HUES64 (cell line): ENCODE results near the gene ELL2. TPM values are rescaled to one million over a fixed set of nuclear protein-coding genes. Genes with fewer than 3 reads are reported as not detected.

Experiments used
- H3K27ac ChIP-seq: 2 replicates; pipeline ENCODE4 v1.7.0; 2013; ENCODE audit warnings: low read depth, low read length, inconsistent platforms
- H3K27me3 ChIP-seq: 2 replicates; pipeline ENCODE4 v1.6.1; 2013; ENCODE audit warnings: mild to moderate bottlenecking, low read length; ENCODE audit not compliant: insufficient read depth
- H3K36me3 ChIP-seq: 2 replicates; pipeline ENCODE4 v1.6.1; 2013; ENCODE audit warnings: mild to moderate bottlenecking, low read length; ENCODE audit not compliant: insufficient read depth
- H3K4me1 ChIP-seq: 2 replicates; pipeline ENCODE4 v1.6.1; 2013; ENCODE audit warnings: mild to moderate bottlenecking, low read length, moderate library complexity; ENCODE audit not compliant: insufficient read depth
- H3K4me3 ChIP-seq: 2 replicates; pipeline ENCODE4 v1.5.1; 2013; ENCODE audit warnings: mild to moderate bottlenecking, low read length, moderate library complexity
- H3K9ac ChIP-seq: 2 replicates; pipeline ENCODE4 v1.6.1; 2013; ENCODE audit warnings: mild to moderate bottlenecking, low read depth, low read length
- H3K9me3 ChIP-seq: 2 replicates; pipeline ENCODE4 v1.6.1; 2013; ENCODE audit warnings: low read depth, low read length; ENCODE audit not compliant: insufficient read depth
- WGBS: fragments of 150-250, 120-280 bp; methylation state at CpG from one replicate; pipeline ENCODE4 v1.1.7; 2013; ENCODE audit warnings: missing lambda C conversion rate; 5-methylcytosine and 5-hydroxymethylcytosine counted together
- polyA plus RNA-seq, 2 experiments: library from polyadenylated mRNA; stranded (reverse); fragments of 50-300 nt; gene quantifications; one replicate each; pipeline ENCODE4 v1.2.3, GENCODE V29; 2013

The ELL2 gene
- polyA plus RNA-seq (2013, experiment 1 of 2): 11.6 TPM
- 10.1 TPM for polyA plus RNA-seq (2013, experiment 2 of 2)

DNA sequence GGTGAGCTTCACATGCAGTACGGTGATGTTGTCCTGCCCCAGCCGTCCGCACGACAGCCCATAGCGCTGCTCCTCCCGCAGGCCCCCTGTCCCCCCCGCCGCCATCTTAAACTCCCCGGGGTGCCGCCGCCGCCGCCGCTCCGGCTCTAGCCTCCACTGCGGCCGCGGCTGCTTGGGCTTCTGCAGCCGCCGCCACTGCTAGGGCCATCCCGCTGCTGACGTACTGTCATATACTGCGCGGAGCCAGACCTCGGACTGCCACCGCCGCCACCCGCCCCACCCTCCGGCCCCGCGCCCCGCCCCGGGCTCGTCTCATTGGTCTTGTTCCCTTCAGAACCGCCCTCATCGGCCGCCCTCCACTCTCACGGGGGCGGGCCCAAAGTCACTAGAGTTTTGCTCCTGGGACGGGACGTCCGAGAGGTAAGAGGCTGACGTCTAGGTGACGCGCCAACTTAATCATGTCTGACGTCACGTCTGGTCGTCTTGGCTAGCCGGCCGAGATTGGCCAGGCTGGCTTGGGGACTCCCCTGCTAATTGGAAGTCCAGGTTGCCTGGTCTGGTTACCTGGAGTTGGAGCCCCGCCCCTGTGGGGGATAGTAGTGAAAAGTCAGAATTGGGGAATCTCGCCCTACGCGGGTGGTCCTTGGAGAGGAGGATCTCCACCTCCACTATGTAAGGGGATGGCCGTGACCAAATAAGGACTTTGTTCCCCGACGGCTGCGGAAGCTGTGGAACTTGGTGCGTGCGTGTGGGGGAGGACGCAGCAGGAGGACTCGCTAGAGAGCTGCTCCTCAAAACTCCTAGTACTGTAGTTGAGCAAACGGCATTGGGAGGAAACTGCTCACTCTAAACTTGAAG, at the start of gene ELL2:
Gene ELL2, minus strand, starts transcription at position 235 of the 858 bp plus-strand sequence. Its CDS starts 130 bp downstream, at position 105.
- Histone ChIP-seq H3K9ac (peak within 1 kb of the TSS; percentile 81), H3K36me3 (no peaks in the 10 kb centered on the region), H3K9me3 (no peaks in the 10 kb centered on the region), H3K27me3 (peaks cover 13% of the 10 kb centered on the region), H3K27ac (peak within 1 kb of the TSS; percentile 86), H3K4me3 (peak within 1 kb of the TSS; percentile 82), H3K4me1 (peaks cover 49% of the 10 kb centered on the region)
- WGBS: 2% methylated on average over 61 of the region's 63 CpGs

DNA sequence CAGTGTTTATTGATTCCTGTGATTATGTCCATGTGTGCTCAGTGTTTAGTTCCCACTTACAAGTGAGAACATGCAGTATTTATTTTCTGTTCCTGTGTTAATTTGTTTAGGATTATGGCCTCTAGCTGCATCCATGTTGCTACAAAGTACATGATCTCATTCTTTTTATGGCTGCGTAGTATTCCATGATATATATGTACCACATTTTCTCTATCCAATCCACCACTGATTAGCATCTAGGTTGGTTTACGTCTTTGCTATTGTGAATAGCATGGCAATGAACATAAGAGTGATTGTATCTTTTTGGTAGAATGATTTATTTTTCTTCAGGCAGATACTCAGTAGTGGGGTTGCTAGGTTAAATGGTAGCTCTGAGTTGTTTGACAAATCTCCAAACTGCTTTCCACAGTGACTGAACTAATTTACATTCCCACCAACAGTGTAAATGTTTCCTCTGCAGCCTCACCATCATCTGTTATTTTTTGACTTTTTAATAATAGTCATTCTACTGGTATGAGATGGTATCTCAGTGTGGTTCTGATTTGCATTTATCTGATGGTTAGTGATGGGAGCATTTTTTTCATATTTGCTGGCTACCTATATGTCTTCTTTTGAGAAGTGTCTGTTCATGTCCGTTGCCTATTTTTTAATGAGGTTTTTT, 47.5 kb upstream of the ELL2 start:
- Histone ChIP-seq H3K9ac (no peak overlapping the region), H3K4me1 (no peaks in the 10 kb centered on the region), H3K36me3 (no peaks in the 10 kb centered on the region), H3K9me3 (no peaks in the 10 kb centered on the region), H3K27me3 (no peaks in the 10 kb centered on the region), H3K27ac (no peak overlapping the region), H3K4me3 (no peak overlapping the region)
- 80% methylated on average over 2 of the region's 3 CpGs for WGBS

DNA sequence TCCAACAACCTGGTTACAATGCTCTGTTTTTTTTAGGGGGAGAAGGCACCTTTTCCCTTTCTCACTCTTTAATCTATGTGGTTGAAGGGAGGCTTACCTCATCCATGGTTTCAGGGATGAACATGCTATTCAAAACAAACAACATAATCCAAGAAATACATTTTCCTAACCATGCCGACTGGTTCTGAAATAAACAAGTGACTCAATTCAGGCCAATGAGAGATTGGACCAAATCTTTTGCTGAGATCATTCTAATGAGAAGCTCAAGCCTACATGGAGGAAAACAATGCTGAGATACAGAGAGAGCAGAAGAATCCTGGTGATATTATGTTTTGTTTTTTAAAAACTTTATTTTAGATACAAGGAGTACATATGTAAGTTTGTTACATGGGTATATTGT, 46.8 kb upstream of the ELL2 start:
- H3K27ac ChIP-seq: no peak overlapping the region
- H3K27me3 ChIP-seq: no peaks in the 10 kb centered on the region
- H3K4me1 ChIP-seq: no peaks in the 10 kb centered on the region
- WGBS: 96% methylated on average over 1 of the region's 1 CpG
- H3K9ac ChIP-seq: no peak overlapping the region
- no peaks in the 10 kb centered on the region for H3K9me3 ChIP-seq
- no peak overlapping the region for H3K4me3 ChIP-seq
- H3K36me3 ChIP-seq: no peaks in the 10 kb centered on the region

DNA sequence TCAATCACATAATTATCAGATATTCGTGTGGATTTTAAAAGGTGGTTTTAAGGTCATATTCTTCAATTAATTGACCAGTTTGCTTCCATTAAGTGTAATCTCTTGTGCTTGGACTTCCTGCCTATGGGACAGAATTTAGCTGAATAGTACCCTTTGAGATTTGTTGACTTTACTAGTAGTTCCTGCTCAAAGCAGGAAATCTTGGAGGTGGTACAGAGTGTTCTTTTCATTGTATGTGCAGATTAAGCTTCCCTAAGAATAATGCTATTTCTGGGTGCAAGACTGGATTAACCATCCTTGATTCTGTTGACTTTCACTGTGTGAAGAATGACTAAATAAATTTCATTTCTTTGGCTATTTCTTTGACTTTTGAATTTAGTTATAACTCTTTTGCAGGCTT, 45.4 kb upstream of the ELL2 start:
- H3K9me3 ChIP-seq: no peaks in the 10 kb centered on the region
- 100% methylated on average over 1 of the region's 1 CpG for WGBS
- H3K27ac ChIP-seq: no peak overlapping the region
- no peak overlapping the region for H3K4me3 ChIP-seq
- no peak overlapping the region for H3K9ac ChIP-seq
- H3K4me1 ChIP-seq: no peaks in the 10 kb centered on the region
- no peaks in the 10 kb centered on the region for H3K36me3 ChIP-seq
- H3K27me3 ChIP-seq: no peaks in the 10 kb centered on the region

DNA sequence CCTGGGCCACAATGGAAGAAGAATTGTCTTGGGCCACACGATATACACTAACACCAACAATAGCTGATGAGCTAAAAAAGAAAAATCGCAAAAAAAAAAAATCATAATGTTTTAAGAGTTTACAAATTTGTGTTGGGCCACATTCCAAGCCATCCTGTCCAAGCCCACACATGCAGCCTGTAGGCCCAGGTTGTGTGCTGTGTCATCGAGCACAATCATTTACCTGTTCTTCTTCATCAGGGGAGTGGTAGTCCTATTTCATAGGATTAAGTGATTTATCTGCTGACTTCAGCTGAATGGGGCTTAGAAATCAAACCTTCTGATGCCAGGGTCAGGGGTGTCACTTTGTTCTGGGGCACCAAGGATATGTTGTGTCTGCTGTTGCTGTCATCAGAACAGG, 44.6 kb upstream of the ELL2 start:
- no peaks in the 10 kb centered on the region for H3K4me1 ChIP-seq
- 92% methylated on average over 3 of the region's 3 CpGs for WGBS

DNA sequence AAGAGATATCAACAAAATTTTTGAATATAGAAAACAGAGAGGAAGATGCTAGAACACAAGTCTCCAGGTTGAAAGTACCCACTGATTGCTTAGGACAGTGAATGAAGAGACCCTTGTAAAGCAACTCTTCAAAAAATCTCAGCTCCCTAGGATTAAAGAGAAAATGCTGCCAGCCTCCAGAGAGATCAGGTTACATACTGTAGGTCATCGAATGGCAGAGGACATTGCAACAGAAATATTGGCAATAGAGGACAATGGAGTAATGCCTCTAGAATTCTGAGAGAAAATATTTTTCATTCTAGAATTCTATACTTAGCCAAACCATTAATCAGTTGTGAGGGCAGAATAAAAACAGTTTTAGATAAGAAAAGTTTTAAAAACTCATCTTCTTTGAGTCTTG, 43.1 kb upstream of the ELL2 start:
- H3K9me3 ChIP-seq: no peaks in the 10 kb centered on the region
- 100% methylated on average over 1 of the region's 1 CpG for WGBS
- no peak overlapping the region for H3K4me3 ChIP-seq
- no peaks in the 10 kb centered on the region for H3K27me3 ChIP-seq
- no peak overlapping the region for H3K9ac ChIP-seq
- H3K4me1 ChIP-seq: no peaks in the 10 kb centered on the region
- no peaks in the 10 kb centered on the region for H3K36me3 ChIP-seq
- no peak overlapping the region for H3K27ac ChIP-seq

More for the DNA sequence above, 44.6 kb upstream of the ELL2 start:
- Histone ChIP-seq H3K27ac (no peak overlapping the region), H3K4me3 (no peak overlapping the region), H3K9me3 (no peaks in the 10 kb centered on the region), H3K27me3 (no peaks in the 10 kb centered on the region), H3K36me3 (no peaks in the 10 kb centered on the region), H3K9ac (no peak overlapping the region)

DNA sequence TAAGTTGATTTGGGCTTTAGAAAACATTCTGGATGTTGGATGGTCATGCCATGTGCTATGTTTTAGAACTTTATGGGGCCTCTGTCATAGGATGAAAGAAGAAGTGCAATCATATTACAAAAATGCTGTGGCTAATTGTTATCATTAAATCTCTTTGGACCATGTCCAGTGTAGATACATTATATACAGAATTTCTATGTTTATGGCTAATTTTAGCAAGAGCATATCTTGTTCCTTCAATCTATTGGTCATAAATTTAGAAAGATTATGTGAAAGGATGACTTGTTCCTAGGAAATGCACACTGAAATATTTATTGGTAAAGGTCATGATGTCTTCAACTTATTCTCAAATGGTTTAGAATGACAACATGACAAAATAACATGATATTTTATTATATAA, 42.4 kb upstream of the ELL2 start:
- H3K9ac ChIP-seq: no peak overlapping the region
- no peaks in the 10 kb centered on the region for H3K4me1 ChIP-seq
- no peak overlapping the region for H3K27ac ChIP-seq
- H3K9me3 ChIP-seq: no peaks in the 10 kb centered on the region
- no peaks in the 10 kb centered on the region for H3K27me3 ChIP-seq
- no peak overlapping the region for H3K4me3 ChIP-seq
- H3K36me3 ChIP-seq: no peaks in the 10 kb centered on the region

DNA sequence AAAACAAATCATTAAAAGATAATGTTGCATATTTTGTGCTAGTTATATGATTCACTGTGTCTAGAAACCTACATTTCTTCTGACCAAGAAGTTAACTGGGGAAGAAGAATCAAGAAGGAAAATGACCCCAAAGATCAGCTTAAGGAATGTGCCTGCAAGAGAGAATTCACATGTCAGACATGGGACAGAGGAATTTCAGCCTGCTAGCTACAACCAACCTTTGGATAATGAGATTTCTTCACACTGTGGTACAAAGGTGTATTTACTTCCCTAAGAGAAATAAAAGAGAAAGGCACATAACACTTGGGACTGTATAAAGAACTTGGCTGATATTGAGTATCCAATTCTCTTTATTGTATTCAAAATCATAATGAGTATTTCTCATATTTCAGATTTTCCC, 39.6 kb upstream of the ELL2 start:
- Histone ChIP-seq H3K27me3 (no peaks in the 10 kb centered on the region), H3K36me3 (no peaks in the 10 kb centered on the region), H3K27ac (no peak overlapping the region), H3K4me1 (no peaks in the 10 kb centered on the region), H3K9ac (no peak overlapping the region), H3K9me3 (no peaks in the 10 kb centered on the region), H3K4me3 (no peak overlapping the region)

DNA sequence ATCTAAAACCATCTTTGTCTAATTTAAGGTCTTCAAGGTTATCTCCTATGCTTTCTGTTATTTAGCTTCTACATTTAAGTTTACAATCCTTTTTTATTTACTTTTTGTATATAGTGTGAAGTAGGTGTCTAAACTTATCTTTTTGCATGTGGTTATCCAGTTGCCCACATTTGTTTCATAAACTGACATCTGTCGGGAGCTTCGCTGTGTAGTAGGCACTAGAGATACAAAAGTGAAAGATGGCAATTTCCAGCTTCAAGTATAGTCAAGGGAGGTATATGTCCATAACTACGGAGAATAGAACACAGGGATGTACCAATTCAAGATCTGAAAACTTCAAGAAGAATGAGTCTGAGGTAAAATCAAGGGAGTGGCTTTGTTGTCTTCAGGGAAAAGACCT, 38.7 kb upstream of the ELL2 start:
- no peaks in the 10 kb centered on the region for H3K27me3 ChIP-seq
- no peaks in the 10 kb centered on the region for H3K36me3 ChIP-seq
- H3K4me3 ChIP-seq: no peak overlapping the region
- no peaks in the 10 kb centered on the region for H3K9me3 ChIP-seq
- H3K4me1 ChIP-seq: no peaks in the 10 kb centered on the region
- WGBS: 96% methylated on average over 3 of the region's 3 CpGs
- H3K9ac ChIP-seq: no peak overlapping the region
- no peak overlapping the region for H3K27ac ChIP-seq

DNA sequence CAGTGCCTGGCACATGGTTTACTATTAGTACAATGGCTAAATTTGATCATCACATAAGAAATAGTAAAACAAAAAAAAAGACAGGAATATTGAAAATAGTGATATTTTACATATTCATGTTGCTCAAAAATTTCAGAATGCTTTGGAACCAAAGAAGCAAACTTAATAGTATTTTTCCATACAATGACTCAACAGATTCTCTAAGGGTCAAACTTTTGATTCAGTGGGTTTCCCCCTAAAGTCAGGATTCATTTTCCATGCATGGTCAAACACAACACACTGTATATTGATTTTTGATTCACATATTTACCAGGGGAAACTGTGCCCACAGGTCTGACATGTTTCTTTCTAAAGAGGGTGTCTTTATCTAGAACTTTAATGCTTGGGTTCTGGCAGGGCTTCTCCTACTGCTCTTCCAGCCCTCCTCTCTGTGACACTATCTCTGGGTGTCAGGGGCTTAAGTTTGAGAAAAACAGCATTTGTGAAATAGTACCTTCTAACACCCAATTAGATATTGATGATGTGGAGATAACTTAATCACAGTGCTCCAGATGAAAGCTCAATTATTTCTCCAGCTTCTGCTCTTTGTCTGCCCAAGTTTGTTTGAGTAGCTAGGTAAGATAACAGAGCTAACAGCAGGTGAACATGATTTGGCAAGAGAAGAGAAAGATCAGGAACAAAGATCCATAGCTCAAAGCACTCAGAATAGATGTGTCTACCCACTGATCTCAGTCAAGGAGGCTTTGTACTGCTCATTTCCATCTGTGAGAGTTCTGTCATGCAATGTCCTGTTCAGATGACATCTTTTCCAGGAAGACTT, 35.5 kb upstream of the ELL2 start:
- no peaks in the 10 kb centered on the region for H3K9me3 ChIP-seq
- H3K4me3 ChIP-seq: no peak overlapping the region
- H3K27me3 ChIP-seq: no peaks in the 10 kb centered on the region
- no peak overlapping the region for H3K9ac ChIP-seq
- no peaks in the 10 kb centered on the region for H3K36me3 ChIP-seq
- H3K27ac ChIP-seq: no peak overlapping the region
- H3K4me1 ChIP-seq: no peaks in the 10 kb centered on the region

DNA sequence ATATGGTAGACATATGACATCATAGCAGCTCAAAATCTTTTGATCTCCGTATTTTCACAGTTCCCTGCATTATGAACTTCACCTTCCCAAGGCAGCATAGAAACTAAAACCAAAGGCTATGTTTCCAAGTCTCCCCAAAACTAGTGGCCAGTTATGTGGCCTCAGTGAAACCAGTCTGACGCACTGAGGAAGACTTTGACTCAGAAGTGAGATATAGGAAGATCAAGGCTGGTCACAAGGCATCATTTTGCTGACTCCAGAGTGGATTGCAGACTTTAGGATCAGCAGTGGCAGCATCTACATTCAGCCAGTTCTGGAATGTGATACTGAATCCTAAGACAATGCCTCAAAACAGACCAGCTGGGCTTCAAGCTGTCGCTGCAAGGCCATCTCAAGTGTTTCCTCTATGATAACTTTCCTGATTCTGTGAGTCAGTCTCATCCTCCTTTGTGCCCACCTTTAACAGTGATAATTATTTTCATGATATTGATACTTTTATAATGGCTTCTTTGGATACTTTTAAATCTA, 34.4 kb upstream of the ELL2 start:
- H3K9me3 ChIP-seq: no peaks in the 10 kb centered on the region
- no peaks in the 10 kb centered on the region for H3K27me3 ChIP-seq
- WGBS: 91% methylated on average over 3 of the region's 3 CpGs
- no peak overlapping the region for H3K9ac ChIP-seq
- no peak overlapping the region for H3K27ac ChIP-seq
- H3K4me3 ChIP-seq: no peak overlapping the region
- H3K4me1 ChIP-seq: no peaks in the 10 kb centered on the region
- no peaks in the 10 kb centered on the region for H3K36me3 ChIP-seq
